ENCODE measurements around the gene DLEC1. TPM values are rescaled to one million over a fixed set of nuclear protein-coding genes. Genes with fewer than 3 reads are reported as not detected.

The DLEC1 gene
- total and polyA plus RNA-seq, 11 donors: 0.06 to 1.3 (median 0.16) TPM; not detected in 1

DNA sequence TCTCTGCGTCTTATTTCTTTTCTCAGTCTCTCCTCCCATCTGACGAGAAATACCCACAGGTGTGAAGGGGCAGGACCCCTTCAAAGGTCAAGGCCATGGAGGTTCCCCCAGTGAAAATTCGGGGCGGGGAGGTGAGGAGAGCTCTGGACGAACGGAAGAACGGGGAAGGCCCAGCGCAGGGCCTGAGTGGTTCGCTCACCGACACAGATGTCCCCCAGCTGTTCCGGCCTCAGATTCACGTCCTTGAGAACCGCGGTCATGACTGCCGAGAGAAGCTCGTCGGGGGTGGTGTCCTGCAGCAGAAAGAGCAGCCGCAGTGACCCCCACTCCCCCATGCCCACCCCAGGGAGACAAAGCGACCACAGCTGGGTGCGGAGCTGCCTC lies 97.4 kb downstream of the DLEC1 start:
- TF ChIP-seq POLR2A (IDR thresholded peaks at IDR 0.05): no peak
- TF ChIP-seq, protein P1, sequence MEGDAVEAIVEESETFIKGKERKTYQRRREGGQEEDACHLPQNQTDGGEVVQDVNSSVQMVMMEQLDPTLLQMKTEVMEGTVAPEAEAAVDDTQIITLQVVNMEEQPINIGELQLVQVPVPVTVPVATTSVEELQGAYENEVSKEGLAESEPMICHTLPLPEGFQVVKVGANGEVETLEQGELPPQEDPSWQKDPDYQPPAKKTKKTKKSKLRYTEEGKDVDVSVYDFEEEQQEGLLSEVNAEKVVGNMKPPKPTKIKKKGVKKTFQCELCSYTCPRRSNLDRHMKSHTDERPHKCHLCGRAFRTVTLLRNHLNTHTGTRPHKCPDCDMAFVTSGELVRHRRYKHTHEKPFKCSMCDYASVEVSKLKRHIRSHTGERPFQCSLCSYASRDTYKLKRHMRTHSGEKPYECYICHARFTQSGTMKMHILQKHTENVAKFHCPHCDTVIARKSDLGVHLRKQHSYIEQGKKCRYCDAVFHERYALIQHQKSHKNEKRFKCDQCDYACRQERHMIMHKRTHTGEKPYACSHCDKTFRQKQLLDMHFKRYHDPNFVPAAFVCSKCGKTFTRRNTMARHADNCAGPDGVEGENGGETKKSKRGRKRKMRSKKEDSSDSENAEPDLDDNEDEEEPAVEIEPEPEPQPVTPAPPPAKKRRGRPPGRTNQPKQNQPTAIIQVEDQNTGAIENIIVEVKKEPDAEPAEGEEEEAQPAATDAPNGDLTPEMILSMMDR (IDR thresholded peaks at IDR 0.05): no peak
- peak in 1 of 4 donors; percentile 15 for ATAC-seq
- Histone ChIP-seq H3K4me1 (peaks cover 0 to 66% (median 35%) of the 10 kb centered on the region in 12 donors), H3K36me3 (peaks cover 0 to 51% (median 40%) of the 10 kb centered on the region in 9 donors), H3K9me3 (no peaks in the 10 kb centered on the region), H3K27ac (peak overlapping the region; percentile 41 to 96 (median 88)), H3K27me3 (no peaks in the 10 kb centered on the region), H3K4me3 (peak overlapping the region; percentile 70 to 99 (median 94))
- intact Hi-C loops (cut with DNase I): loop anchor here in 5 of 10 donors (2.0 to 10.0 kb wide), 7 partner anchors 28 to 338 kb away; partner anchors contain the start of genes ACVR2B (in 2 of the 5), OXSR1 (in 2 of the 5) and XYLB (in 2 of the 5)
- 0 to 1% (median 1%) methylated on average over 9 to 20 of the region's 20 CpGs for WGBS, 4 donors
- peak in 2 of 5 donors; percentile 52 to 59 for DNase-seq

GRCh38 chr3:38136777-38137614 lies 98.0 kb downstream of the DLEC1 start, which contains the start of gene ACAA1:
Gene ACAA1 (minus strand): TSS chr3:38137127. CDS start chr3:38137035, 92 bp downstream.
- intact Hi-C loops (cut with DNase I): loop anchor here in 5 of 10 donors (1.0 to 10.0 kb wide), 8 partner anchors 28 to 338 kb away; partner anchors contain the start of genes OXSR1 (in 5 of the 5), ACVR2B (in 2 of the 5) and XYLB (in 2 of the 5)

GRCh38 chr3:38137615-38138348 lies 98.8 kb downstream of the DLEC1 start:
- peaks cover 0 to 70% (median 35%) of the 10 kb centered on the region in 12 donors for H3K4me1 ChIP-seq
- H3K4me3 ChIP-seq: peak overlapping the region; percentile 29 to 99 (median 90)
- H3K9me3 ChIP-seq: no peaks in the 10 kb centered on the region
- peak in 1 of 5 donors; percentile 70 for DNase-seq
- no peaks in the 10 kb centered on the region for H3K27me3 ChIP-seq
- no peak for TF ChIP-seq POLR2A (IDR thresholded peaks at IDR 0.05)
- TF ChIP-seq, protein P1 (IDR thresholded peaks at IDR 0.05): no peak
- H3K36me3 ChIP-seq: peaks cover 0 to 50% (median 26%) of the 10 kb centered on the region in 9 donors
- H3K27ac ChIP-seq: peak overlapping the region; percentile 90 to 99 (median 94)
- no peak for ATAC-seq
- WGBS, 4 donors: 13 to 23% (median 21%) methylated on average over 18 to 22 of the region's 22 CpGs
- intact Hi-C loops (cut with DNase I): loop anchor here in 6 of 10 donors (1.0 to 10.0 kb wide), 8 partner anchors 27 to 337 kb away; partner anchors contain the start of genes OXSR1 (in 6 of the 6), ACVR2B (in 2 of the 6) and XYLB (in 2 of the 6)

More at GRCh38 chr3:38136777-38137614, 98.0 kb downstream of the DLEC1 start, which contains the start of gene ACAA1:
- ATAC-seq (peak; percentile 97 to 100 (median 98)), DNase-seq (peak; percentile 100)
- peaks cover 0 to 70% (median 35%) of the 10 kb centered on the region in 12 donors for H3K4me1 ChIP-seq
- H3K27ac ChIP-seq: peak within 1 kb of the TSS; percentile 90 to 99 (median 94)
- H3K4me3 ChIP-seq: peak within 1 kb of the TSS; percentile 70 to 99 (median 94)
- no peaks in the 10 kb centered on the region for H3K27me3 ChIP-seq
- peaks cover 0 to 51% (median 34%) of the 10 kb centered on the region in 9 donors for H3K36me3 ChIP-seq
- peak; percentile 60 to 88 for TF ChIP-seq POLR2A (IDR thresholded peaks at IDR 0.05)
- TF ChIP-seq, protein P1 (IDR thresholded peaks at IDR 0.05): peak in 1 of 12 donors; percentile 10
- WGBS, 4 donors: 0 to 1% (median 0%) methylated on average over 23 to 66 of the region's 66 CpGs
- H3K9me3 ChIP-seq: no peaks in the 10 kb centered on the region
